Hematopoietic multipotent progenitor cell treated with erythropoietin and hydrocortisone succinate and interleukin-3 and kit ligand, for 17 days (in vitro differentiated cells): ENCODE measurements around the gene ADARB2.

Experiments
- DNase-seq: peaks from one replicate; pipeline ENCODE4 v3.0.0-alpha.2; 2015; ENCODE audit warnings: low spot score

Gene ADARB2

DNA sequence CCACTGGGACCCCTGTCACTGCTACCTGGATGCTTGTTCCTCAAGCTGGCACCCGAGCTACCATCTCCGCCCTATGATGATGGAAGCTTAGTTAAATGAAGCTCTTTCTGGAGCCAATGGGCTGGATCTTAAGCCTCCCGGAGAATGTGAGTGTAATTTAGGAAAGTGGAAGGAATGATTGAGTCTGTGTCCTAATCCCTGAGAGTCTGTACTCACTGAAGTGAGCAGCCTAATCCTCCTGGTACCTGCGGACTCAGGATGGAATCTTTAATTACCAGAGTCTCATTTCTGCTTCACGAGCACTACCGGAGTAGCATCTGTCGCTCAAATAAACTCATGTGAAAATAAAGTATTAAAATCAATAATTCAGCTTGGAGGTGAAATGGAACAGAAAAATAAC lies 425.6 kb downstream of the ADARB2 start:
- DNase-seq = no peak

DNA sequence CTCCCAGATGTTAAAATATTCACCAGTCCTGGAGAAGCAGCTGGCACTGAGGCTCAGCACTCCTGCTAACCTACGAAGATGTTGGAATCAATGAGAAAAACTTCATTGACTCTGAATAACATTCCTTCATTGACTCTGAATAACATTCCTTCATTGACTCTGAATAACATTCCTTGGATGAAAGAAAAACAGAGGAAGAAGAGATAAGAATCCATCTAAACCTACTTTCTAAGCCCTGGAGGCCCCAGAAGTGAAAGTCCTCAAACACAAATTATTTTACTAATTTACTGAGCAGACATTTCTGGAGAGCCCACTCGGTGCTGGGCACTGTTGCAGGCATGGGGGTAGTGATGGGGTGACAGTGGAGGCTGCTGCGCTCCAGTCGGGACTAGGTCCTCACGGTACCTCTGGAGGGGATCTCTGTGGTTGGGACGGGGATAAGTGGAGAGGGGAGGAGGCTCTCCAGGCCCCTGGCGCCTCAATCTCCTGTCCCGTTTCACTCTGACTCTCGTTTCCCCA lies 427.0 kb downstream of the ADARB2 start:
- DNase-seq = no peak

DNA sequence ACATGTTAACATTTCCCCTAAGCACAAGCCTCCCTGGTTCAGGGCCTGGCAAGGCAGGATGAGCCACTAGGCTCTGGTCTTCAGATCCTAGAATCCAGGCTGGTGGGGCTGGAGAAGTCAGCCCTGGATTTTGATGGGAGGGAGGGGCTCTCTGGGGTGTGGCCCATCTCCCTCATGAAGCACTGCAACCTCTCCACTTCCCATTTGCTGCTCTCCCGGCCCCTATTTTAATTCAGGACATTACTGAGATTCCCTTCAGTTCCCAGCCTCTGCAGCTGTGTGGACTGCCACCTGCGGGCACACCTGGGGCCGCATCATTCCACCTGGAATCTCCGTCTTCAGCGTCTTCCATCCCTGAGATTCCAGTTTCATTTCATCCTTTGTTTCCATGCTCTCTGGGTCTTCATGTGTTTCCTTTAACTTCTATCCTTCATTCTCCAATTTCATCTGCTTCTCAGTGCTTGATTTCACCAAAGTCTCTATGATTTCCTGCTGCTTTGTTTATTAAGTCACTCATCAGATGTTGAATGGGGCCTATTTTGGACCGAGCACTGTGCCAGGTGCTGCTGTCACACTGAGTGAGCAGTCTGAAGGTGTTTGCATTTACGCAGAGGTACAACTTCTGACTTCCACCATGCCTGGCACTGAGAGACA lies 427.6 kb downstream of the ADARB2 start:
- DNase-seq = no peak

DNA sequence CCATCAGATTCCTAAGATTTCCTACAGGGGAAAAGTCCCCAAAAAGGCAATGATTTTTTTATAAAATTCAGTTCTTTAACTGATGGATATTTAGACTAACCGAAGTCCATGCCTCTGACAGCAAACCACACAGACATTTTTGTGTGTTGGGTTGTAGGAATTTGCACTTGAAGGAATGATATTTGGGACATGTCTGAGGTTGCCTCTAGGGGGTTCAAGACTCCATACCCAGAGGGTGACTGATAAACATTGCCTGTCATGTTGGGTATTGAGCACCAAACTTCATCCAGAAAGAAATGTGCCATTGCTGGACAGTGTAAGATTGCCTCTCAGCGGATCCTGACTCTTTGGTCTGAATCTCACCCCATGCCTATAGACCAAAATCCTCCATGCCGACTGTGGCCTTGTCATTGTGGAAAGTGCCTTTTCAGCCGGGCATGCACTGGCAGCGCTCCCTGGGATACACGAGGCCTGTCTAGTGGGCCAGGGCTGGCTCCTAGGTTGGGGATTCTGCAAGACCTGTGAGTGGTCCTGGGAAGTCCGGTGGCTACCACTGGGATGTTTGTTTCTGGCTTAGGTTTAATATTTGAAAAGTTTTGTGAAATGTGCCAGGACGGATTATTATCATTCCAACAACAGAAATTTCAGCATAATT lies 428.2 kb downstream of the ADARB2 start:
- no peak for DNase-seq

DNA sequence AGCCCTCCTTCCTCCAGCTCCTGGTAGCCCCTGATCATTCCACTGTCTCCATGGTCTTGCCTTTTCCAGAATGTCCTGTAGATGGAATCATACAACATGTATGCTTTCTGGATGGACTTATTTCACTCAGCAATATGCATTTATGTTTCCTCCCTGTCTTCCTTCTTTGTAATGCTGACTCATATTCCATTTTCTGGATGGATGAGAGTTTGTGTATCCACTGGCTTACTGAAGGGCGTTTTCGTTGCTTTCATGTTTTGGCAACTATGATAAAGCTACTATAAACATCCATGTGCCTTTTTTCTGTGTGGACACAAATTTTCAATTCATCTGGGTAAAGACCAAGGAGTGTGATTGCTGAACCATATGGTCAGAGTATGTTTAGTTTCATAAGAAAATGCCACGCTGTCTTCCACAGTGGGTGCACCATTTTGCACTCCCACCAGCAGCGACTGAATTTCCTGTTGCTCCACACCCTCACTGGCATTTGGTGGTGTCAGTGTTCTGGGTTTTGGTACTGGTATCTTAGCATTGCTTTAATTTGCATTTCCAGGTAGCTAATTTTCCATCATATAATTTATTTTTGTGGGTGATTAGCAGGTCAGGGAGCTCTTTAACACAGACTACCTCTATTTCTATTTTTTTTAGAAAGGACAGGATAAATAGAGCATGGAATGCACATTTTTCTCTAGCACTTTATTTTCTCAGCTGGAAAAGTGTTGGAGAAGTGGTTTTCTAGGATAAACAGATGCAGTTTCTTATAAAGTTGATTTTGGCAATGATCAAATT lies 429.0 kb downstream of the ADARB2 start:
- DNase-seq = no peak

DNA sequence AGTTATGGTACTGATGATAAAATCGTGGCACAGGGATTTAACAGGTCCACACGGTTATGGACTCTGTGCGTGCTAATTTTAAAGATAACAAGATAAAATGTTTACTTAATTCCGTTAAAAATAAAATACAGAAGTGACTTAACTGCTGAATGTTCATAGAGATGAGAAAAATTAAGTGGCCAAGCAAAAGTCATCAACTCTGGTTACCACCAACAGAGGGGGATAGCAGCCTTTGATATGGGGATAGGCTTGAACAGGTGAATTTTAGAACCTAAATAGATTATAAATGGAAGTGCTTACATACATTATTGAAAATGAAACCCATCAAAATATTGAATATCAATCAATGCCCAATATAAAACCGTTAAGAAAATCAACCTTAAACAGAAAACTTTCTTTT lies 436.2 kb downstream of the ADARB2 start:
- no peak for DNase-seq

DNA sequence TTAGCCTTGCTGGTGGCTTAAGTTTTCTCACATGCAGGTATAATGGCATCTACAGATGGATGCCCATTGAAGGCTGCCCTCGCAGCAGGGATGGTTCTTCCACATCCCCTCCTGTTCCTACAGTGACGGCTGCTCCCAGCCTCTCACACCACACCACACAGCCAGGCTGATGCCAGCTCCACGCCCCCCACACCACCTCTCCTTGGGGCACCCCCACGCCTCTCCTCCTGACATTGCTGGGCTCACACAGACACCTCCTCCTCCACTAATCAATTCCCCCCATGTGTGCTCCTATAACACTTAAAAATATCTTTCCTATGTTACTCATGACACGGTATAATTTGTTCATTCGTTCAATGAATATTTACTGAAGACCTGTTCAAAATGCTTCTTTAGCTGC lies 437.1 kb downstream of the ADARB2 start:
- no peak for DNase-seq

DNA sequence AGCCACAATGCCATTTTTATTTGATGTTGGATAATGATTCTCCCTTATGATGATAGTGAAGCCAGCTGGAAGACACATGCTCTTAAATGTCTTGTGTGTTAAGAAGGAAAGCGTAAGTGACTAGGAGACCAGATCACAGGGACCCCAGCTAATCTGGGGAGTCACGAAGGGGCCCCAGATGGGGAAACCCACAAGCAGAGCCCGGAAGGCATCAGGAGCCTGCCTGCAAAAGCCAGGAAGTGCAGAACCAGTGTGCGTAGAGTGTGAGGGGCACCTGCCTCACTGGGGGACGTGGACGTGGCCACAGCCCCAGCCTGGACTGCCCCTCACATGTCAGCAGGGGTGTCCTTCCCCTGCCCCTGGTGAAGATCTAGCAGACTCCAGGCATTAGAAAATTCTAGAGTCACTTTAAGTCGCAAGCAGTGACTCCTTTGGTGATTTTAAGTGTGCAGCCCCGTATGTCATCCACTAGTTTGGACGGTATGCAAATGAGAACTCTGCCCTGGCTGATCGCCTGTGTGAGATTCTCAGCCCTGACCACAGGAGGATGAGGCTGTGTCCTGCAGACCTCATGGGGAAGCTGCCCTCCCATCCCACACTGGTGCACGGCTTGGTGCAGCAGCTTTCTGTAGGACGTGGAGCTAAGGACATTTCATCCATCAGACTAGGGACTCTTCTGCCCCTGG lies 438.1 kb downstream of the ADARB2 start:
- DNase-seq = no peak

DNA sequence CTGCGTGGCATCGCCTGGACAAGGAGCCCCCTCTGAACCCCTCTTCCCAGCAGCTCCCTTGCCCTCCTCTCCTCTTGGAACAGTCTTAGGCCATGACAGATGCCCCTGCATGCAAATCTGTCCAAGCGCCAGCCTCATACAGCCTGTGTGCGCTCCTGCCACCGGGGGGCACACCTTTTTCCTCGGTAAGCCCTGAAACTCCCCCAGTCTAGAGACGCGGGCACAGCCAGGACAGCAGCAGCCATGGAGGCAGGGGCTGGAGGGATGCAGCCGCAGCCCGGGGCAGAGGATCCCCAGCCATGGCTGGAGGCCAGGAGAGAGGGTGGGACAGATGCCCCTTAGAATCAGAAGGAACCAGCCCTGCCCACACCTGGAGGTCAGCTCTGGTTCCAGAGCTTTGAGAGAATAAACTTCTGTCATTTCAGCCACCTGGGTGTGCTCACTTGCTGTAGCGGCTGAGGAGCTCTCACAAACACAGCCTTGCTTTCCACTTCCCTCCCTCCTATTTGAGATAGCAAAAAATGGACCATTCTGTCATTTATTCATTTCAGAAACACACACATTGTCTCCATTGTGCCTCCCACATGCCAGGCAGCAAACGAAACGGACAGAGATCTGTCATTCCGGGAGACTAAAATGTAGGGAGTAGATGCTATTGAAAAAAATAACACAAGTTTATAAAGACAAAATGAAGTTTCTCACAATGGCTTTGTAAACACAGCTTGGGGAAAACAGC lies 439.6 kb downstream of the ADARB2 start:
- DNase-seq = no peak

DNA sequence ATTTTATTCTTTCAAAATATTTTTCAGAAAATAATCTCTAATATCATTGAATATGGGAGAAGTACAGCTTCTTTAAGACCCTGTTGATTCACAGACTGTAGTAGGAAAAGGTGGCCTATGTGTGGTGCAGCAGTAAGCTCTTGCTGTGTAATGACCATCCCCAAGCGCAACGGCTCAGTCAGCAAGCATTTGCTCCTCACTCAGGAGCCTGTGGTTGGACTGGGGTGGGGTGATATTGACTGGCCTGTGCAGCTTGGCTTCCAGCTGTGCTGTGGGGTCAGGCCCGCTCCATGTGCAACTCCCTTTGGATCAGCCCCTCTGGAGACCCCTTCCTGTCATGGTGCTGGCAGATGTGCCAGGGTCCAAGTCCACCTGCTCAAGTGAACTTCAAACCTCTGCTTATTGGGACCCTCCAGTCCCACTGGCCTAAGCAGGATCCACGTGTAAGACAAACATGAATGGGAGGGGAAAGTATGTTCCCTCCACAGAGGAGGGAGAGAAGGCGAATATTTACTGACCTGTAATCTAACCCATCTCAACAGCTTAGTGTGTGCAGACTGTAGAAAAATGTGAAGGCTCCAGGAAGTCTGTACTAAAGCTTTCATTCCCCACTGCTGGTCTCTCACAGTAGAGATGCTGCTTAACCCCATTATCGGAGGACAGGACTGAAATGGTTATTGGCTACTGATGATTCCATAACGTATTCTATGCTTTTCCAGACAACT lies 441.4 kb downstream of the ADARB2 start:
- no peak for DNase-seq

DNA sequence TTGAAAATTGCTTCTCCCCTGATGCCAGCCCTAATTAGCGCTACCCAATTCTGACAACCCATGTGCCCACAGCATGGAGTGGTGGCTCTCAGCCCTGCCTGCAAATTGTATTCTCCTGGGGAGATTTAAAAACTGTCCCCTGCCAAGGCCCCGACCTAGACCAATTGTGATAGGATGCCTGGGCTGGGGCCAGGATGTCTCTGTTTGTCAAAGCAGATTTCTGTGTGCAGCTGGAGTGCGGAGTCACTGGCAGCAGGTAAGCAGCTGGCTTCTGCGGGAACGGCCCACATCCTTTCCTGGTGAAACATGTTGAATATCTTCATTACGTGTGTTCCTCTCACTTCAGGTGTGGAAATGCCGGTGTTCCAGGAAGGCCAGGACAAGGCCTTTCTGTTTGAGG lies 442.6 kb downstream of the ADARB2 start:
- no peak for DNase-seq

DNA sequence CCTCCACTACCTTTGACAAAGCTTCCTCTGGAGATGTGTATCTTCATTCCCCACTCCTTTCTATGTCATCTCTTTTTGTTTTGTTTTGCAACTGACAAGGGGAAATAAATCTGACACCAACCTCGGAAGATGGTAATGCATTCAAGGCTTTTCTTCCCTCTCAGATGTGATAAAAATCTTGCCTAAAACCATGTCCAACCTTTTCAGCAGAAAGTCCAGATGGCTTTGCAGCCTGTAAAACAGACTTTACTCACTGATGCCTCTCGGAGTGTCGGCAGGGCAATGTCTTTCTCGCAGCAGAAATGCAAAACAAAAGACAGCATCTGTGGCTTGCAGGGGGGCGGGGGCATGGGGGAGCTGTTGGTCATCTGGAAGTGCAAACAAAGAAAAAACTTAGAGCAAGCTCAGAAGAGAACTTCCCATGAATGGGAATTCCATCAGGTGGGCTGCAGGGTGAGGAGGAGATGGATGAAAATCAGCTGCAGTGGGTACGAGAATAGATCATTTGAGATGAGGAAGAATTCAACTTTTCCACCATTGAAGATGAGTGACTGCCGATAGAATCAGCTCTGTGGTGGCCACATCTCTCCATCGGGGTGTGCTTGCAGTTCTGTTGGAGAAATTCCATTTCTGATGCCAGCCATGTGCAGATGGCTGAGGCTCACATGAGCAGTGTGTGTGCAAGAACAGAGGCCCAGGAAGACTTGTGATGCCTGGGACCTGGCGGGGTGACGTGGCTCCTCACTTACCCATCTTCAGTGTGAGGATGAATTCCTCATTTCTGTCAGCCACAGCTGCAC lies 443.5 kb downstream of the ADARB2 start:
- no peak for DNase-seq

DNA sequence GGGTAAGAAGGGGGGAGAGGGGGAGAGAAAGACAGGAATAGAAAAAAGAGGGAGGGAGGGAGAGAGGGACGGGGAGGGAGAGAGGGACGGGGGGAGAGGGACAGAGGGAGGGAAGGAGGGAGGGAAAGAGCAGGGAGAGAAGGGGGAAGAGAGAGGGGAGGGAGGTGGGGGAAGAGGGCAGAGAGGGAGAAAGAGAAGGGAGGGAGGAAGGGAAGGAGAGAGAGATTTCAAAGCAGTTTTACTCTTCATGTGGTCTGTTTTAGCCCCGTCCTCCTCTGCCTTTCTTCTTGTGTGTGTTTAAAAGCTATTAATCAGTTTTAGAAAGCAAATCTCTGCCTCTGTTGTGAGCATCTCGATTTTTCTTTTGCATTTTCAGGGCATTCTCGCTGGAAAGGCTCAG lies 444.2 kb downstream of the ADARB2 start:
- no peak for DNase-seq

DNA sequence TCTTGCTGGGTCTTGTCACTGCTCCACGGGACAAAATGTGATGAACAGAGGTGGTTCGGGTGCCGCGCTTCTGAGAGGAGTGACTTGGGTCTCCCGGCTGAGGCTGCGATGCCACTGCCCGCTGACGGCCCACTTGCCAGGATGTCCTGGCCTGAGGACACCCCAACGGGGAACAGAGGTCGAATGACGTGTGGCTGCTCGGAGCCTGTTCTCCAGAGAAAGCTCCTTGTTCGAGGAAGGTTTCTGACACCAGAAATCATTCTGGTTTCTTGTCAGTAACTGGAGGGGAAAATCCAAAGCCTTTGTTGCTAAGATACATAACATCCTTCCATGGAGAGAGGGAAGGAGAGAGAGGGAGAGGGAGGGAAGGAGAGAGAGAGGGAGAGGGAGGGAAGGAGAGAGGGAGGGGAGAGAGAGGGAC lies 444.7 kb downstream of the ADARB2 start:
- no peak for DNase-seq

DNA sequence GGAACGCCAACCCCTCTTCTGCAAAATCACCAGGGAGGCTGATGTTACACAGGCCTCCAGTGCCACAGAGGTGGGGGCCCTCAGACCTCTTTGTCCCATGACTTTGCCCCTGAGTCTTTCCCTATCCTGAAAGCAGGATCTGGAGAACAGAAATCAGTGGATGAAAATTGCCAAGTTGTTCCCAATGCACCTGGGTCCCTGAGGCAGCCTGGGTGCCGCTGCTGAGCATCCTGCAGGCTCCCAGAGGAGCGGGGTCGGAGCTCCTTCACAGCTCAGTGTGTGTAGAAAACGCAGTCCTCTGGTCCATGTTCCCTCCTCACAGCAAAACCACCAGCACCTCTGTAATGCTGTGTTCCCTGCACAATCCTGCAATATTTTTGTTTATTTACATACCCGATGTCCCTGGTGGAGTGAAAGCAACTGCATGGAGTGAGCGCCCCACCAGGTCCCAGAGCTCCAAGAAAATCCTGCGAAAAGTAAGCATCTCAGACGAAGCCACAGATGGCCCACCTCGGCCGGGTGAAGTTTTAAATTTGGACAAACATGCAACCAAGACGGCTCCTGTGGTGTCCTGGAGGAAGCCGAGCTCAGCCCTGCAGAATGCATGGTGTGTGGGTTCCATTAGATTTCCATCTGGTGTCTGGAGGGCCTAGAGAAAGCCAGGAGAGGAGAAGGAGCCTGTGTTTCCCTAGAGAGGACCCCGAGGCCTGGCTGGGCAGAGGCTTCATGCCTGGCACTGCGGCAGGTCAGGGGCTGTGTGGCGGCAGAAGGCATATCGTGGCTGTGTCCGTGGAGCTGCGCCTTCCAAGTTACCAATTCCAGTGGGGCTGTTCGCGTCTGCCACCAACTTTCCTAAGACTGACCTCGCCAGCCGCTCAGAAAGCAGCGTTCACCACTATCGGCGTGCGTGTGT lies 445.9 kb downstream of the ADARB2 start:
- DNase-seq = no peak

DNA sequence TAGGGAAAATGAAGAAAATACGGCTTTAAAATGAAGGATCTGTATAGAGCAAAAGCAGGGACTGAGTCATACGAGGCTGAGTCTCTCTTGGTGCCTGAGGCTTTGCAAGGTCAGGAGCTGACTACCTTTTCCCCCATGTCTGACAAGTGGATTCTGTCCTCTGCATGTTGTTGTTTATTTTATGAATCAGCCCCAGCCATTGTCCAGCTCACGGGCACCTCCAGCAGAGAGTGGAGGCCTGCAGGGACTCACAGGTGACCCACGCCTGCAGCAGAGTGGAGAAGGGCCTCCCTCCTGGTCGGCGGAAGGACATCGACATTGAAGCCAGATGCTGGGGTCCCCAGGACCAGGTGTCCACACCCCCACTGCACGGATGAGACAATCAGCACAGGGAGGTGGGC lies 447.3 kb downstream of the ADARB2 start:
- no peak for DNase-seq

DNA sequence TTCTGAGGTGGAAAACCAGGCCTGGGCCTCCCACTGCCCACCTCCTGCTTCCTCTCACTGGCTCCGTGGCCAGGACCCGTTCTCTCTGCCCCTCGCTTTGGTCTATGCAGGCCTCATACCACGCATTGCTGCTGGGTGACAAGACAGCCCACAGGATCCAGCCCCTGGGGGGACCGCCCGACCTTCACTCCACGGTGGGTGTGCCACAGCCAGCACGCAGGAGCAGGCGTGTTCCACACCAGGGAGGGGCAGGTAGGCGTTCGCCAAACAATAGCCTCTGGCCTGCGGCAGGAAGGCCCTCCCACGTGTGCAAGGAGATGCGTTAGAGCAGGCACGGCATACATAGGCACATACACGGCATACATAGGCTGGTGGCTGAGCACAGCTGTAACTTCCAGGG lies 447.7 kb downstream of the ADARB2 start:
- DNase-seq = no peak

DNA sequence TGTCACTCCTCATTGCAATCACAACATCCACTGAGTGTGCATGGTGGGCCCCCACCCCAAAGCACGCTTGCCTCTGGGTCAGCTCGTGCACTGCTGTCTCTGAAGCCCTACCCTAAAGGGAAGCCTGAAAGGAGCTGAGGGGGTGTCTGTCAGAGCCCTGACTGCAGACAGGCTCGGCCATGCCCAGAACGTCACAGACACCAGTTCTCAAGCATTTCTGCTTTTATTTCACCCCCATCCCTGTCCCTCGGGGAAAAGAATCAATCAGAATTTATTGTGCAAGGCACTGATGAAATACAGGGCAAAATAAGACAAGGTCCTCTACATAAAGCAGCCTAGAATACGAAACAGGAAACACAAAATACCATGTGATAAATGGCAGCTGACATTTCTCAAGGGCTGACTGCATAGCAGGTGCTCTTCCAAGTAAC lies 449.3 kb downstream of the ADARB2 start:
- no peak for DNase-seq

DNA sequence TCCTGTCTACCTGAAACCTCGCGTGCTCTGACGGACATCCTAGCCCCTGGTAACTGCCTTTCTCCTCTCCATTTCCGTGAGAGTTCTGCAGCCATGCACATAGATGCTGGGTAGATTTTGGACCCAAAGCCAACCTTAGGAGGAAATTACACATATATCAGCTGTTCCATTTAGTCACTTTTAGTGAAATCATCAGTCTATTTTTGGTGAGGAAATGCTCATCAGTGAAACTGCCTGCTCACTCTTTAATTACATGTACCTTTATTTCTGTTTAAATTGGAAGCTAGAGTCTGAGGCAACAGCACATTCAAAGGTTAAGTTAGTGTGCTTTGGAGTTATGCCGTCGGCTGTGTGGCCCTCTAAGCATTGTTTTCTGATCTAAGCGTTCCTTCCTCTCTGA lies 449.8 kb downstream of the ADARB2 start:
- no peak for DNase-seq
